SK-N-SH treated with all-trans-retinoic acid at 6 μM for 48 hours (cell line): ENCODE measurements around the gene ARID1B.

Source experiments
- ATAC-seq: fragments of 200-7000 bp; cut with Tn5 transposase; 3 replicates; pipeline ENCODE4 v1.9.1; 2020; ENCODE audit warnings: mild to moderate bottlenecking, moderate library complexity
- BACH2 ChIP-seq: fragments of 250-450 bp; sonication (Bioruptor Pico); IDR thresholded peaks from 2 replicates; pipeline ENCODE4 v1.9.0; 2021; ENCODE audit warnings: mild to moderate bottlenecking, borderline replicate concordance
- CREB5 ChIP-seq: fragments of 250-450 bp; sonication (Bioruptor Pico); IDR thresholded peaks from 2 replicates; pipeline ENCODE4 v1.5.1; 2020; ENCODE audit warnings: low read depth, mild to moderate bottlenecking, moderate library complexity
- CSDC2 ChIP-seq: fragments of 250-450 bp; sonication (Bioruptor Pico); IDR thresholded peaks from 2 replicates; pipeline ENCODE4 v1.5.0; 2020; ENCODE audit warnings: mild to moderate bottlenecking, moderate library complexity
- CSRNP3 ChIP-seq: fragments of 250-450 bp; sonication (Bioruptor Pico); IDR thresholded peaks from 2 replicates; pipeline ENCODE4 v1.5.1; 2021; ENCODE audit warnings: mild to moderate bottlenecking, moderate library complexity
- GLIS3 ChIP-seq: fragments of 250-450 bp; sonication (Bioruptor Pico); IDR thresholded peaks from 2 replicates; pipeline ENCODE4 v1.5.0; 2020; ENCODE audit warnings: mild to moderate bottlenecking, moderate library complexity
- ISL1 ChIP-seq: fragments of 250-450 bp; sonication (Bioruptor Pico); IDR thresholded peaks from 2 replicates; pipeline ENCODE4 v2.1.2; 2022; ENCODE audit warnings: mild to moderate bottlenecking, moderate library complexity
- OSR1 ChIP-seq: fragments of 250-450 bp; sonication (Bioruptor Pico); IDR thresholded peaks from 2 replicates; pipeline ENCODE4 v1.8.0; 2022; ENCODE audit warnings: moderate library complexity, mild to moderate bottlenecking, inconsistent platforms
- POU6F1 ChIP-seq: fragments of 250-450 bp; sonication (Bioruptor Pico); IDR thresholded peaks from 2 replicates; pipeline ENCODE4 v1.8.0; 2021; ENCODE audit warnings: low read depth, mild to moderate bottlenecking, moderate library complexity, borderline replicate concordance
- PPARA ChIP-seq: fragments of 250-450 bp; sonication (Bioruptor Pico); IDR thresholded peaks from 2 replicates; pipeline ENCODE4 v1.5.0; 2020; ENCODE audit warnings: mild to moderate bottlenecking, borderline replicate concordance
- RARB ChIP-seq: fragments of 250-450 bp; sonication (Bioruptor Pico); IDR thresholded peaks from 2 replicates; pipeline ENCODE4 v1.8.0; 2021; ENCODE audit warnings: mild to moderate bottlenecking, moderate library complexity
- SNAI2 ChIP-seq: fragments of 250-450 bp; sonication (Bioruptor Pico); IDR thresholded peaks from 2 replicates; pipeline ENCODE4 v1.5.0; 2020; ENCODE audit warnings: mild to moderate bottlenecking, moderate library complexity
- TOX ChIP-seq: fragments of 250-450 bp; sonication (Bioruptor Pico); IDR thresholded peaks from 2 replicates; pipeline ENCODE4 v1.8.0; 2021; ENCODE audit warnings: mild to moderate bottlenecking, moderate library complexity, borderline replicate concordance
- ZFP30 ChIP-seq: fragments of 450-650 bp; formaldehyde crosslinking; IDR thresholded peaks from 2 replicates; pipeline ENCODE4 v1.5.0; 2022; ENCODE audit warnings: mild to moderate bottlenecking, moderate library complexity
- ZNF565 ChIP-seq: fragments of 450-650 bp; formaldehyde crosslinking; conservative IDR thresholded peaks from 2 replicates; pipeline ENCODE4 v1.5.0; 2020; ENCODE audit warnings: low read depth, mild to moderate bottlenecking, moderate library complexity
- ZNF8 ChIP-seq: fragments of 450-650 bp; formaldehyde crosslinking; IDR thresholded peaks from 2 replicates; pipeline ENCODE4 v1.5.0; 2020; ENCODE audit warnings: mild to moderate bottlenecking, moderate library complexity
- TF ChIP-seq, protein P1 (sequence below): fragments of 250-450 bp; sonication (Bioruptor Pico); IDR thresholded peaks from 2 replicates; pipeline ENCODE4 v1.8.0; 2020; ENCODE audit warnings: mild to moderate bottlenecking, moderate library complexity, borderline replicate concordance

Gene ARID1B

GRCh38 chr6:156781861-156782631, 4.9 kb downstream of the ARID1B start:
- no peak for ATAC-seq
- no peak for TF ChIP-seq CSRNP3
- TF ChIP-seq ZNF8 (CRISPR knock-in tag): no peak
- TF ChIP-seq POU6F1 (CRISPR knock-in tag): no peak
- no peak for TF ChIP-seq OSR1 (CRISPR knock-in tag)
- TF ChIP-seq ZNF565 (CRISPR knock-in tag): no peak
- TF ChIP-seq CSDC2 (CRISPR knock-in tag): no peak
- no peak for TF ChIP-seq RARB (CRISPR knock-in tag)
- TF ChIP-seq, all 23 proteins: peak for 0

DNA sequence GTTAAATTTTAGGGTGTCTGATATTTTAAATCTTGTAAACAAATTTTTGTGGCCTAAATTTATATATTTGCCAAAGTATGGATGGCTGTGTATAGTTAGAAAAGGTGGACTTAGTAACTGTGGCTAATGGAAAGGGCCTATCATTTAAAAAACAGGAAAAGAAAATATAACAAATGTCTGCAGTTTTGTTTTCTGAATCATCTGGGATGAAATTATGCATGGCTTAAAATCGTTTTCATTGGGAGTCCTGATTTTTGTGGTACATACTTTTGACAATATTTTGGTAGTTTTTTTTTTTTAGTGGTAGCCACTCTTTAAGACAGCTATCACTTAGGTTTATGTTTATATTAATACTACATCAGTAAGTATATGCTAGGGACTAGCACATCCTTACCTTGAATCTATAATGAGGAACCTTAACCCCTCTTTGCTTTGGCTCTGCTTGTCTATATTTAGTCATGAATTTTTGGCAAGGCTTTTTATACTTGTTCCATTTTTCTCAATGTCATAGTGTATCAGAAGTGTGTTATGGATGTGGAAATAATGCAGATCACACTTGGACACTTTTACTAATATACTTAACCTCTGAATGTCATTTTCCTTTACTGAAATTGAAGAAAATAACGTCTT, 5.6 kb downstream of the ARID1B start:
- TF ChIP-seq SNAI2 (CRISPR knock-in tag): no peak
- no peak for ATAC-seq

- no peak for TF ChIP-seq POU6F1 (CRISPR knock-in tag)
- TF ChIP-seq, all 23 proteins: peak for 0
- no peak for ATAC-seq
These were observed 6.8 kb downstream of the ARID1B start for GRCh38 chr6:156783958-156784357.

DNA sequence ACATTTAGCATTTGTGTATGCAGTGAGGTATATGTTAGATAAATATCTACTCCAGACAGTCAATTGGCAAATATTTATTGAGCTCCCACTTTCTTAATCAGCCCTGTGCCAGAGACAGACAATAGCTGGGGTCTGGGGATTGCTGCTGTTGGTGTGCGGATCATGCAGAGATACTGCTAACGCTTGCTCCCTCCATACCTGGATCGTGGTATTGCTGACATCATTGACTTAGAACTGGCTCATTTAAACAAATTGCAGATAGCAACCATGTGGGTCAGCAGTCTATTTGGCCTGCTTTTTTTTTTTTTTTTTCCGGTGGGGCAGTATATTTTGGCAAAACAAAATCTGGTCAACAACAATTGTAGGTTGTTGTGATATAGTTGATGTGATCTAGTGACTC, 9.5 kb downstream of the ARID1B start:
- TF ChIP-seq ZFP30 (CRISPR knock-in tag) (no peak), GLIS3 (CRISPR knock-in tag) (no peak), ISL1 (CRISPR knock-in tag) (no peak), CREB5 (CRISPR knock-in tag) (no peak), CSRNP3 (no peak), POU6F1 (CRISPR knock-in tag) (no peak), BACH2 (CRISPR knock-in tag) (no peak), ZNF565 (CRISPR knock-in tag) (no peak), PPARA (no peak), TOX (CRISPR knock-in tag) (no peak)
- TF ChIP-seq, protein P1, sequence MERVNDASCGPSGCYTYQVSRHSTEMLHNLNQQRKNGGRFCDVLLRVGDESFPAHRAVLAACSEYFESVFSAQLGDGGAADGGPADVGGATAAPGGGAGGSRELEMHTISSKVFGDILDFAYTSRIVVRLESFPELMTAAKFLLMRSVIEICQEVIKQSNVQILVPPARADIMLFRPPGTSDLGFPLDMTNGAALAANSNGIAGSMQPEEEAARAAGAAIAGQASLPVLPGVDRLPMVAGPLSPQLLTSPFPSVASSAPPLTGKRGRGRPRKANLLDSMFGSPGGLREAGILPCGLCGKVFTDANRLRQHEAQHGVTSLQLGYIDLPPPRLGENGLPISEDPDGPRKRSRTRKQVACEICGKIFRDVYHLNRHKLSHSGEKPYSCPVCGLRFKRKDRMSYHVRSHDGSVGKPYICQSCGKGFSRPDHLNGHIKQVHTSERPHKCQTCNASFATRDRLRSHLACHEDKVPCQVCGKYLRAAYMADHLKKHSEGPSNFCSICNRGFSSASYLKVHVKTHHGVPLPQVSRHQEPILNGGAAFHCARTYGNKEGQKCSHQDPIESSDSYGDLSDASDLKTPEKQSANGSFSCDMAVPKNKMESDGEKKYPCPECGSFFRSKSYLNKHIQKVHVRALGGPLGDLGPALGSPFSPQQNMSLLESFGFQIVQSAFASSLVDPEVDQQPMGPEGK (CRISPR knock-in tag): no peak
- no peak for ATAC-seq
